ENCODE results near the gene XPNPEP3.

XPNPEP3 gene

GRCh38 chr22:40928657-40929056 is 71.7 kb downstream of the XPNPEP3 start:
- in situ Hi-C loops (cut with MboI; ENCODE audit: low sequenced_read_pairs) = no loop called here

- in situ Hi-C loops (cut with MboI; ENCODE audit: low sequenced_read_pairs) = no loop called here
Observed at GRCh38 chr22:40932396-40932795, 75.4 kb downstream of the XPNPEP3 start.

GRCh38 chr22:40939202-40939601 is 82.3 kb downstream of the XPNPEP3 start:
- in situ Hi-C loops (cut with MboI; ENCODE audit: low sequenced_read_pairs) = no loop called here

- in situ Hi-C loops (cut with MboI; ENCODE audit: low sequenced_read_pairs) = loop anchor here (25.0 kb wide), 1 partner anchor 136 kb away; the partner anchor contains the start of gene EP300
Observed at GRCh38 chr22:40950962-40951794, 94.2 kb downstream of the XPNPEP3 start, which contains the start of gene RBX1. Gene RBX1 (plus strand): TSS chr22:40951378. CDS start chr22:40951399, 21 bp downstream.

GRCh38 chr22:40951795-40952605 is 95.1 kb downstream of the XPNPEP3 start:
- in situ Hi-C loops (cut with MboI; ENCODE audit: low sequenced_read_pairs) = loop anchor here (25.0 kb wide), 1 partner anchor 135 kb away; the partner anchor contains the start of gene EP300

DNA sequence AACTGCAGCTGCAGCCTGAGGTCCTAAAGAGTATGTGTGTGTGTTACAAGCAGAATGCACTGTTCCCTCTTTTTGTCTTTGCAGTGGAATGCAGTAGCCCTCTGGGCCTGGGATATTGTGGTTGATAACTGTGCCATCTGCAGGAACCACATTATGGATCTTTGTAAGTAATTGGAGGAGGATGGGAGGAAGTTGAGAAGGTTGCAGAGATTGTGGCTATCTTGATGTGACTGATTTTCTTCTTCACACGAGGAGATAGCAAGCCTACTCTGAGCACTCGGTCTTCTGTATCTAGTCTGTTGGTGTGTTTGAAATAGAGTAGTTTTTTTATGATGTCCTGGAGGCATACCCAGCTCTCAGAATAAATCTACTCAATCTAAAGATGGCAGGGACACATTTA is 96.5 kb downstream of the XPNPEP3 start:
- in situ Hi-C loops (cut with MboI; ENCODE audit: low sequenced_read_pairs) = loop anchor here (25.0 kb wide), 1 partner anchor 134 kb away; the partner anchor contains the start of gene EP300

GRCh38 chr22:40954113-40954512 is 97.2 kb downstream of the XPNPEP3 start:
- in situ Hi-C loops (cut with MboI; ENCODE audit: low sequenced_read_pairs) = loop anchor here (25.0 kb wide), 1 partner anchor 133 kb away; the partner anchor contains the start of gene EP300

DNA sequence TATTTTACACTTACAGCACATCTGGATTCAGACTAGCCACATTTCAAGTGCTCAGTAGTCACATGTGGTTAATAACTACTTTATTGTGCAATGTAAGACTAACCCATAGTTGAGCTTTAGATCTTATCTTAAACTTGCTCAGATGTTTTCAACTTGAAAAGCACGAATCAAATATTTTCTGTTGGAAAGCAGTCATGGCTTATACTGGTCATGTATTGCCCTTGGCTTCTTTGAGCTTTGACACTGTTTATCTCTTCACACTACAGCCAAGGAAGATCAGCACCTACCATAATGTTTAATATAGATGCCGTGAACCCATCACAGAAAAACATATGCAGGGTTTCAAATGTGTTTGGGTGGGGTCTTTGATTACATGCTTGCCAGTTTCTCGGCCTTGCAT is 98.6 kb downstream of the XPNPEP3 start:
- in situ Hi-C loops (cut with MboI; ENCODE audit: low sequenced_read_pairs) = loop anchor here (25.0 kb wide), 1 partner anchor 132 kb away; the partner anchor contains the start of gene EP300

- in situ Hi-C loops (cut with MboI; ENCODE audit: low sequenced_read_pairs) = loop anchor here (25.0 kb wide), 1 partner anchor 130 kb away; the partner anchor contains the start of gene EP300
Observed at GRCh38 chr22:40957601-40958000, 100.7 kb downstream of the XPNPEP3 start.

- in situ Hi-C loops (cut with MboI; ENCODE audit: low sequenced_read_pairs) = loop anchor here (25.0 kb wide), 1 partner anchor 129 kb away; the partner anchor contains the start of gene EP300
Observed at GRCh38 chr22:40958299-40958698, 101.4 kb downstream of the XPNPEP3 start.

- in situ Hi-C loops (cut with MboI; ENCODE audit: low sequenced_read_pairs) = loop anchor here (25.0 kb wide), 1 partner anchor 127 kb away; the partner anchor contains the start of gene EP300
Observed at GRCh38 chr22:40960145-40960544, 103.2 kb downstream of the XPNPEP3 start.

- in situ Hi-C loops (cut with MboI; ENCODE audit: low sequenced_read_pairs) = loop anchor here (25.0 kb wide), 1 partner anchor 121 kb away; the partner anchor contains the start of gene EP300
Observed at GRCh38 chr22:40965936-40966725, 109.2 kb downstream of the XPNPEP3 start.

- in situ Hi-C loops (cut with MboI; ENCODE audit: low sequenced_read_pairs) = loop anchor here (25.0 kb wide), 1 partner anchor 121 kb away; the partner anchor contains the start of gene EP300
Observed at GRCh38 chr22:40966726-40967085, 109.8 kb downstream of the XPNPEP3 start.

DNA sequence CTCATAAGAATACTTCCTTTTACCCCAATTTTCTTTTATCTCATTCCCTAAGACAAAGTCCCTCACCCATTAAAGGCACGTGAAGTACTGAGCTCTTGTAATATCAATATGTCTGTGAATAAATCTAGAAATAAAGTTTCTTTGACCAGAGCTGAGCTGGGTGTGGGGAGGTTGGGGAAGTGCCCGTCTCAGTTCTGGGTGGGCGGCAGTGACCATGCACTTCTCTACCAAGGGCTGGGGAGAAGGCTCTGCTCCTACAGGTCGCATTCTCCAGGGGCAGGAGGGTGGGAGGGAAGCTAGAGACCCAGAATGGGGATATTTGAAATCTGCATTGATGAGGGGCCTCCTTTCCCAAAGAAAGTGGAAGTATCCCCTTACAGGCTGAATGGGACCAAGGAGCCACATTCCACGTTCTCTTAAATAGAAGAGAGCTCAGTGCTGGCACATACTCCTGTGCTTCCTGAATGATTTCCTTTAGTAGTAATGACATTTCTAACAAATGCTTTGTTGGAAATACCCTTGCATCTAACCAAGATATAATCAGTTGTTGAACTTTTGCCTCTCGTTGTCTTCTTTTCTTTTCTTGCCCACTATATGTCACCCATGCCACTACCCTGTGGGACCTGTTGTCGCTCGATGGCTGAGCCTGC is 110.3 kb downstream of the XPNPEP3 start:
- in situ Hi-C loops (cut with MboI; ENCODE audit: low sequenced_read_pairs) = loop anchor here (25.0 kb wide), 1 partner anchor 120 kb away; the partner anchor contains the start of gene EP300

DNA sequence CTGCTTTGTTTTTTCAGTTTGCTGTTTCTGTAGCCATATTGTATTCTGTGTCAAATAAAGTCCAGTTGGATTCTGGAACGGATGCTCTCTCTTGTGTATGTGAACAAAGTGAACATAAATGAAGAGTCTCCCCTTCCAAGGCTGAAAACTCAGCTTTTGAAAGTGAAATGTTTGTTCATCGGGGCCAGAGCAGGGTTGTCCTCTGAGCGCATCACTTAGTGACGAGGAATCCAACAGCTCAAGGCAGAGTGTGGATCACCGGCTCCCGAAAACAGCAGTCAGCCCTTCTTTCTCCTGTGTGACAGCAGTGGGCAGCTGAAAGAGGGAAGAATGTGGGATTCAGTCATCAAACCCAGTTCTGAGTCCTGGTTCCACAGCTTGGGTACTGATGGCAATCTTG is 115.6 kb downstream of the XPNPEP3 start:
- in situ Hi-C loops (cut with MboI; ENCODE audit: low sequenced_read_pairs) = loop anchor here (25.0 kb wide), 1 partner anchor 115 kb away; the partner anchor contains the start of gene EP300

GRCh38 chr22:40973144-40973543 is 116.2 kb downstream of the XPNPEP3 start:
- in situ Hi-C loops (cut with MboI; ENCODE audit: low sequenced_read_pairs) = loop anchor here (25.0 kb wide), 1 partner anchor 114 kb away; the partner anchor contains the start of gene EP300

DNA sequence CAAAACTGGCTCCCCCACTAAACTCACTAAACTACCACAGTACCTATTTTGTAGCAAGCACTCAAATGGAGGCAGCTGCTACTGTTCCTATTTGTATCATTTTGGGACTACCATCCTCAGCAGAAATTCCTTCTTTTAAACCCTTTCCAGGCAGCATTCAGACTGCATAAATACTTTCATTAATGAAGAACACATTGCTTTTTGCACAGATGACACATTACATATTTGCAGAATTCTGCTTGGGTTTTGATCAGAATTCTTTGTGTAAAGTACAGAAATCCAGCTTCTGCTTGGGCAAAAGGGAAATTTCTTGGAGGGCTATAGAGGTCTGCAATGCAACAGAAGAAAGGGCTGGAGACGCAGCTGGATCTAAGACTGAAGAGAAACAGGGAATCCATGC is 118.4 kb downstream of the XPNPEP3 start:
- in situ Hi-C loops (cut with MboI; ENCODE audit: low sequenced_read_pairs) = no loop called here

- in situ Hi-C loops (cut with MboI; ENCODE audit: low sequenced_read_pairs) = no loop called here
Observed at GRCh38 chr22:40976866-40977700, 120.1 kb downstream of the XPNPEP3 start.

GRCh38 chr22:40979198-40979597 is 122.2 kb downstream of the XPNPEP3 start:
- in situ Hi-C loops (cut with MboI; ENCODE audit: low sequenced_read_pairs) = no loop called here
